NB4 (cell line): Measurements from ENCODE around the gene CHPF2.

ENCODE experiments used
- CTCF ChIP-seq: IDR thresholded peaks from one replicate; pipeline ENCODE4 v1.5.1; 2012; ENCODE audit warnings: low read depth, low read length
- MAX ChIP-seq: IDR thresholded peaks from 2 replicates; pipeline ENCODE4 v1.6.1; 2011; ENCODE audit warnings: low read depth, low read length
- POLR2A ChIP-seq: IDR thresholded peaks from 2 replicates; pipeline ENCODE4 v1.6.1; 2011; ENCODE audit warnings: mild to moderate bottlenecking; ENCODE audit not compliant: insufficient read length; ENCODE audit errors: extremely low read depth

GRCh38 chr7:151194188-151194587, 38.1 kb upstream of the CHPF2 start:
- TF ChIP-seq CTCF (no peak), POLR2A (no peak), MAX (no peak)
